Tibial artery (tissue), 4 donors: ENCODE data around the gene RHOT1.

Experiments used
- DNase-seq, 2 donors: peaks; one replicate each; pipeline ENCODE4 v3.0.0-alpha.2; 2019
- H3K27ac ChIP-seq, 2 donors: fragments of 200-600 bp; sonication (generic) in 1 of 2; 1 replicate in 1 of 2; 2 replicates in 1 of 2; pipeline ENCODE4 v1.5.1; 2018 to 2019; ENCODE audit warnings: mild to moderate bottlenecking in 1 of 2
- H3K27me3 ChIP-seq, 2 donors: fragments of 200-600 bp; sonication (generic) in 1 of 2; one replicate each; pipeline versions ENCODE4 v1.5.1 to v1.6.0; 2016 to 2019
- H3K36me3 ChIP-seq, 3 donors: fragments of 200-600 bp; sonication (generic) in 2 of 3; one replicate each; pipeline ENCODE4 v1.5.1; 2016 to 2019; ENCODE audit warnings: mild to moderate bottlenecking in 2 of 3
- H3K4me1 ChIP-seq, 4 donors: fragments of 200-600 bp; sonication (generic) in 2 of 4; 1 replicate in 3 of 4; 2 replicates in 1 of 4; pipeline ENCODE4 v1.5.1; 2016 to 2019
- H3K4me3 ChIP-seq, 2 donors: fragments of 200-600 bp; sonication (generic) in 1 of 2; 1 replicate in 1 of 2; 2 replicates in 1 of 2; pipeline ENCODE4 v1.5.1; 2018 to 2019; ENCODE audit warnings: mild to moderate bottlenecking in 2 of 2
- H3K9me3 ChIP-seq, 3 donors: fragments of 200-600 bp; sonication (generic) in 1 of 3; one replicate each; pipeline ENCODE4 v1.5.1; 2016 to 2019
- CTCF ChIP-seq, 2 experiments: fragments of 200-600 bp in 1 of 2; fragments of 450-650 bp in 1 of 2; IDR thresholded peaks; one replicate each; pipeline ENCODE4 v1.5.1; 2017 to 2019; ENCODE audit warnings: antibody characterized with exemption in 2 of 2, mild to moderate bottlenecking in 1 of 2, moderate library complexity in 1 of 2
- intact Hi-C: fragments of 100-400 bp; cut with DNase I; formaldehyde crosslinking; loops from one replicate; pipeline ENCODE4 v1.15.0; 2023; ENCODE audit warnings: low total_unique reads

Gene RHOT1

GRCh38 chr17:32253117-32253611 is 110.9 kb downstream of the RHOT1 start:
- intact Hi-C loops, result loop anchor here (5.0 kb wide), 1 partner anchor 64 kb away; no protein-coding TSS in a partner anchor
- peak; percentile 82 to 83 for DNase-seq
- H3K27me3 ChIP-seq, result no peaks in the 10 kb centered on the region
- H3K9me3 ChIP-seq, result no peaks in the 10 kb centered on the region
- H3K4me1 ChIP-seq, result no peaks in the 10 kb centered on the region
- H3K27ac ChIP-seq, result no peak overlapping the region
- H3K4me3 ChIP-seq, result no peak overlapping the region
- H3K36me3 ChIP-seq, result no peaks in the 10 kb centered on the region
- TF ChIP-seq CTCF (IDR thresholded peaks at IDR 0.05), result peak; percentile 88 to 93

- no peak overlapping the region for H3K27ac ChIP-seq
- intact Hi-C loops, result no loop called here
- no peak for DNase-seq
Measured at GRCh38 chr17:32256012-32256700, 113.9 kb downstream of the RHOT1 start.

GRCh38 chr17:32256701-32257019 is 114.4 kb downstream of the RHOT1 start:
- Histone ChIP-seq H3K4me1 (no peaks in the 10 kb centered on the region), H3K27ac (no peak overlapping the region), H3K27me3 (no peaks in the 10 kb centered on the region), H3K9me3 (no peaks in the 10 kb centered on the region), H3K4me3 (no peak overlapping the region), H3K36me3 (no peaks in the 10 kb centered on the region)
- intact Hi-C loops, result no loop called here
- no peak for DNase-seq
- TF ChIP-seq CTCF (IDR thresholded peaks at IDR 0.05), result no peak

More at GRCh38 chr17:32256012-32256700, 113.9 kb downstream of the RHOT1 start:
- H3K9me3 ChIP-seq, result no peaks in the 10 kb centered on the region
- H3K4me1 ChIP-seq, result no peaks in the 10 kb centered on the region
- no peak overlapping the region for H3K4me3 ChIP-seq
- H3K27me3 ChIP-seq, result no peaks in the 10 kb centered on the region
- TF ChIP-seq CTCF (IDR thresholded peaks at IDR 0.05), result no peak
- no peaks in the 10 kb centered on the region for H3K36me3 ChIP-seq

- Histone ChIP-seq H3K4me1 (no peaks in the 10 kb centered on the region), H3K27ac (no peak overlapping the region), H3K36me3 (no peaks in the 10 kb centered on the region), H3K9me3 (no peaks in the 10 kb centered on the region), H3K27me3 (peaks cover 0 to 5% of the 10 kb centered on the region in 2 donors), H3K4me3 (no peak overlapping the region)
- TF ChIP-seq CTCF (IDR thresholded peaks at IDR 0.05), result no peak
- DNase-seq, result no peak
- intact Hi-C loops, result no loop called here
Measured at GRCh38 chr17:32258383-32259140, 116.3 kb downstream of the RHOT1 start.

- no peak for DNase-seq
- no peaks in the 10 kb centered on the region for H3K9me3 ChIP-seq
- intact Hi-C loops, result no loop called here
- H3K4me3 ChIP-seq, result no peak overlapping the region
- no peak for TF ChIP-seq CTCF (IDR thresholded peaks at IDR 0.05)
- no peaks in the 10 kb centered on the region for H3K36me3 ChIP-seq
- H3K27ac ChIP-seq, result no peak overlapping the region
- no peaks in the 10 kb centered on the region for H3K4me1 ChIP-seq
- H3K27me3 ChIP-seq, result peaks cover 0 to 5% of the 10 kb centered on the region in 2 donors
Measured at GRCh38 chr17:32259586-32259985, 117.3 kb downstream of the RHOT1 start.
